ENCODE measurements around the gene DHX36. TPM values are rescaled to one million over a fixed set of nuclear protein-coding genes. Genes with fewer than 3 reads are reported as not detected.

Gene DHX36
- total and polyA plus RNA-seq, 10 of the 15 experiments (the other 5 are each of a cell fraction or from before 2014, with no cell fraction given) = 16.2 to 70.5 (median 41.6) TPM

DNA sequence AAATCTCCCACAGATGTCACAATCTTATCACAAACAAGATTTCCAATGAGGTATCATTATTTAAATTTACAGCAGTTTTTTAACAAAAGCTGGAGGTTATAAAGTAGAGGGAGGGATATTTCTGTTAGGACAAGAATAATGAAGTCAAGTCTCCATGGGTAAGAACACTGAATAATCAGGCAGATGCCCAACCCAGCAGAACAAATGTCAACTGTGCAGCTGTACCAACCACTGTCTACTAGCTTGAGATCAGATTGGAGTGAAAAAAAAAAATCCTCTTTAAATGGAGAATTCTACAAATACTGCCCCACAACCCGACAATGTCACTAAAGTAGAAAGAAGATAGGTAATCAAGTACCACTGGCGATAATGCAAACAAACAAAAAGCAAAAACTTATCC lies 30.3 kb downstream of the DHX36 start:
- Histone ChIP-seq H3K9ac (ENCODE audit: control insufficient read depth, insufficient read depth, low read length) (no peak overlapping the region), H2AFZ (ENCODE audit: control insufficient read depth, low read depth, low read length) (no peak overlapping the region), H3K9me3 (replicated peaks; ENCODE audit: control insufficient read depth, insufficient read depth, low read length) (no peaks in the 10 kb centered on the region), H4K20me1 (ENCODE audit: control insufficient read depth, insufficient read depth) (no peaks in the 10 kb centered on the region), H3K79me2 (ENCODE audit: control insufficient read depth, insufficient read depth, low read length) (no peaks in the 10 kb centered on the region), H3K4me2 (ENCODE audit: control insufficient read depth, insufficient read depth) (no peak overlapping the region), H3K4me1 (ENCODE audit: control insufficient read depth, insufficient read depth, low read length) (no peaks in the 10 kb centered on the region), H3K27ac (ENCODE audit: control insufficient read depth, insufficient read depth) (no peak overlapping the region), H3K27me3 (replicated peaks in 1 of 2; ENCODE audit: control insufficient read depth in 2 of 2, insufficient read depth in 2 of 2, low read length in 1 of 2) (no peaks in the 10 kb centered on the region), H3K36me3 (ENCODE audit: control insufficient read depth in 2 of 2, insufficient read depth in 2 of 2, low read length in 1 of 2) (peaks cover 2 to 16% of the 10 kb centered on the region in 2 experiments), H3K4me3 (no peak overlapping the region)
- ATAC-seq (no peak), DNase-seq (ENCODE audit: low read depth, low spot score) (no peak), FAIRE-seq (no peak)
- BruUV-seq (replicated peaks) = no TSS peak
- ChIA-PET POLR2A (no interaction called here), SMC1A (ENCODE audit: uncharacterized antibody, unreplicated experiment) (interaction anchor here (1.6 kb wide), 1 partner anchor 9 kb away, joined by 4 read pairs; no protein-coding TSS in a partner anchor), CTCF (interaction anchor here (0.7 kb wide), 1 partner anchor 13 kb away, joined by 3 read pairs; no protein-coding TSS in a partner anchor), RAD21 (ENCODE audit: unreplicated experiment) (no interaction called here)
- intact Hi-C loops (cut with micrococcal nuclease; ENCODE audit: unreplicated experiment) (no loop called here), in situ Hi-C loops (cut with MboI) (no loop called here)
- WGBS (ENCODE audit: insufficient coverage, insufficient replicate concordance, low lambda C conversion rate, missing lambda C conversion rate) = 100% methylated on average over 2 of the region's 2 CpGs
- TF ChIP-seq, protein P1, sequence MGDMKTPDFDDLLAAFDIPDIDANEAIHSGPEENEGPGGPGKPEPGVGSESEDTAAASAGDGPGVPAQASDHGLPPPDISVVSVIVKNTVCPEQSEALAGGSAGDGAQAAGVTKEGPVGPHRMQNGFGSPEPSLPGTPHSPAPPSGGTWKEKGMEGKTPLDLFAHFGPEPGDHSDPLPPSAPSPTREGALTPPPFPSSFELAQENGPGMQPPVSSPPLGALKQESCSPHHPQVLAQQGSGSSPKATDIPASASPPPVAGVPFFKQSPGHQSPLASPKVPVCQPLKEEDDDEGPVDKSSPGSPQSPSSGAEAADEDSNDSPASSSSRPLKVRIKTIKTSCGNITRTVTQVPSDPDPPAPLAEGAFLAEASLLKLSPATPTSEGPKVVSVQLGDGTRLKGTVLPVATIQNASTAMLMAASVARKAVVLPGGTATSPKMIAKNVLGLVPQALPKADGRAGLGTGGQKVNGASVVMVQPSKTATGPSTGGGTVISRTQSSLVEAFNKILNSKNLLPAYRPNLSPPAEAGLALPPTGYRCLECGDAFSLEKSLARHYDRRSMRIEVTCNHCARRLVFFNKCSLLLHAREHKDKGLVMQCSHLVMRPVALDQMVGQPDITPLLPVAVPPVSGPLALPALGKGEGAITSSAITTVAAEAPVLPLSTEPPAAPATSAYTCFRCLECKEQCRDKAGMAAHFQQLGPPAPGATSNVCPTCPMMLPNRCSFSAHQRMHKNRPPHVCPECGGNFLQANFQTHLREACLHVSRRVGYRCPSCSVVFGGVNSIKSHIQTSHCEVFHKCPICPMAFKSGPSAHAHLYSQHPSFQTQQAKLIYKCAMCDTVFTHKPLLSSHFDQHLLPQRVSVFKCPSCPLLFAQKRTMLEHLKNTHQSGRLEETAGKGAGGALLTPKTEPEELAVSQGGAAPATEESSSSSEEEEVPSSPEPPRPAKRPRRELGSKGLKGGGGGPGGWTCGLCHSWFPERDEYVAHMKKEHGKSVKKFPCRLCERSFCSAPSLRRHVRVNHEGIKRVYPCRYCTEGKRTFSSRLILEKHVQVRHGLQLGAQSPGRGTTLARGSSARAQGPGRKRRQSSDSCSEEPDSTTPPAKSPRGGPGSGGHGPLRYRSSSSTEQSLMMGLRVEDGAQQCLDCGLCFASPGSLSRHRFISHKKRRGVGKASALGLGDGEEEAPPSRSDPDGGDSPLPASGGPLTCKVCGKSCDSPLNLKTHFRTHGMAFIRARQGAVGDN (IDR thresholded peaks at IDR 0.05) = no peak
- no peak for TF ChIP-seq SMARCA5 (IDR thresholded peaks at IDR 0.05)
- TF ChIP-seq, protein P2, sequence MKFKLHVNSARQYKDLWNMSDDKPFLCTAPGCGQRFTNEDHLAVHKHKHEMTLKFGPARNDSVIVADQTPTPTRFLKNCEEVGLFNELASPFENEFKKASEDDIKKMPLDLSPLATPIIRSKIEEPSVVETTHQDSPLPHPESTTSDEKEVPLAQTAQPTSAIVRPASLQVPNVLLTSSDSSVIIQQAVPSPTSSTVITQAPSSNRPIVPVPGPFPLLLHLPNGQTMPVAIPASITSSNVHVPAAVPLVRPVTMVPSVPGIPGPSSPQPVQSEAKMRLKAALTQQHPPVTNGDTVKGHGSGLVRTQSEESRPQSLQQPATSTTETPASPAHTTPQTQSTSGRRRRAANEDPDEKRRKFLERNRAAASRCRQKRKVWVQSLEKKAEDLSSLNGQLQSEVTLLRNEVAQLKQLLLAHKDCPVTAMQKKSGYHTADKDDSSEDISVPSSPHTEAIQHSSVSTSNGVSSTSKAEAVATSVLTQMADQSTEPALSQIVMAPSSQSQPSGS (IDR thresholded peaks at IDR 0.05; ENCODE audit: low read length) = no peak
- no peak for TF ChIP-seq BCL11A (IDR thresholded peaks at IDR 0.05; ENCODE audit: low read depth, low read length)
- TF ChIP-seq, protein P3, sequence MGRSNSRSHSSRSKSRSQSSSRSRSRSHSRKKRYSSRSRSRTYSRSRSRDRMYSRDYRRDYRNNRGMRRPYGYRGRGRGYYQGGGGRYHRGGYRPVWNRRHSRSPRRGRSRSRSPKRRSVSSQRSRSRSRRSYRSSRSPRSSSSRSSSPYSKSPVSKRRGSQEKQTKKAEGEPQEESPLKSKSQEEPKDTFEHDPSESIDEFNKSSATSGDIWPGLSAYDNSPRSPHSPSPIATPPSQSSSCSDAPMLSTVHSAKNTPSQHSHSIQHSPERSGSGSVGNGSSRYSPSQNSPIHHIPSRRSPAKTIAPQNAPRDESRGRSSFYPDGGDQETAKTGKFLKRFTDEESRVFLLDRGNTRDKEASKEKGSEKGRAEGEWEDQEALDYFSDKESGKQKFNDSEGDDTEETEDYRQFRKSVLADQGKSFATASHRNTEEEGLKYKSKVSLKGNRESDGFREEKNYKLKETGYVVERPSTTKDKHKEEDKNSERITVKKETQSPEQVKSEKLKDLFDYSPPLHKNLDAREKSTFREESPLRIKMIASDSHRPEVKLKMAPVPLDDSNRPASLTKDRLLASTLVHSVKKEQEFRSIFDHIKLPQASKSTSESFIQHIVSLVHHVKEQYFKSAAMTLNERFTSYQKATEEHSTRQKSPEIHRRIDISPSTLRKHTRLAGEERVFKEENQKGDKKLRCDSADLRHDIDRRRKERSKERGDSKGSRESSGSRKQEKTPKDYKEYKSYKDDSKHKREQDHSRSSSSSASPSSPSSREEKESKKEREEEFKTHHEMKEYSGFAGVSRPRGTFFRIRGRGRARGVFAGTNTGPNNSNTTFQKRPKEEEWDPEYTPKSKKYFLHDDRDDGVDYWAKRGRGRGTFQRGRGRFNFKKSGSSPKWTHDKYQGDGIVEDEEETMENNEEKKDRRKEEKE (IDR thresholded peaks at IDR 0.05) = no peak
- TF ChIP-seq NFXL1 (IDR thresholded peaks at IDR 0.05; ENCODE audit: borderline replicate concordance) = no peak
- TF ChIP-seq NFYA (IDR thresholded peaks at IDR 0.05; ENCODE audit: borderline replicate concordance, low read depth, low read length) = no peak
- TF ChIP-seq SIN3A (IDR thresholded peaks at IDR 0.05; ENCODE audit: low read depth, low read length) = no peak
- TF ChIP-seq JUND (IDR thresholded peaks at IDR 0.05; ENCODE audit: low read depth, low read length) = no peak
- TF ChIP-seq, protein P4, sequence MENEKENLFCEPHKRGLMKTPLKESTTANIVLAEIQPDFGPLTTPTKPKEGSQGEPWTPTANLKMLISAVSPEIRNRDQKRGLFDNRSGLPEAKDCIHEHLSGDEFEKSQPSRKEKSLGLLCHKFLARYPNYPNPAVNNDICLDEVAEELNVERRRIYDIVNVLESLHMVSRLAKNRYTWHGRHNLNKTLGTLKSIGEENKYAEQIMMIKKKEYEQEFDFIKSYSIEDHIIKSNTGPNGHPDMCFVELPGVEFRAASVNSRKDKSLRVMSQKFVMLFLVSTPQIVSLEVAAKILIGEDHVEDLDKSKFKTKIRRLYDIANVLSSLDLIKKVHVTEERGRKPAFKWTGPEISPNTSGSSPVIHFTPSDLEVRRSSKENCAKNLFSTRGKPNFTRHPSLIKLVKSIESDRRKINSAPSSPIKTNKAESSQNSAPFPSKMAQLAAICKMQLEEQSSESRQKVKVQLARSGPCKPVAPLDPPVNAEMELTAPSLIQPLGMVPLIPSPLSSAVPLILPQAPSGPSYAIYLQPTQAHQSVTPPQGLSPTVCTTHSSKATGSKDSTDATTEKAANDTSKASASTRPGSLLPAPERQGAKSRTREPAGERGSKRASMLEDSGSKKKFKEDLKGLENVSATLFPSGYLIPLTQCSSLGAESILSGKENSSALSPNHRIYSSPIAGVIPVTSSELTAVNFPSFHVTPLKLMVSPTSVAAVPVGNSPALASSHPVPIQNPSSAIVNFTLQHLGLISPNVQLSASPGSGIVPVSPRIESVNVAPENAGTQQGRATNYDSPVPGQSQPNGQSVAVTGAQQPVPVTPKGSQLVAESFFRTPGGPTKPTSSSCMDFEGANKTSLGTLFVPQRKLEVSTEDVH (IDR thresholded peaks at IDR 0.05; ENCODE audit: low read depth, partially characterized antibody) = no peak
- no peak for TF ChIP-seq NFIC (IDR thresholded peaks at IDR 0.05; ENCODE audit: low read depth, low read length)
- no peak for TF ChIP-seq ZNF207 (IDR thresholded peaks at IDR 0.05; ENCODE audit: borderline replicate concordance)
